ENCODE measurements around the gene TAF1C.
"Not testable (repeated sequence)": the region's sequence is repeated elsewhere in the genome, so short reads cannot be mapped to it uniquely, and the experiment has no call there.

TAF1C gene

GRCh38 chr16:84207251-84207650 lies 20.4 kb upstream of the TAF1C start:
- no peak for DNase-seq

DNA sequence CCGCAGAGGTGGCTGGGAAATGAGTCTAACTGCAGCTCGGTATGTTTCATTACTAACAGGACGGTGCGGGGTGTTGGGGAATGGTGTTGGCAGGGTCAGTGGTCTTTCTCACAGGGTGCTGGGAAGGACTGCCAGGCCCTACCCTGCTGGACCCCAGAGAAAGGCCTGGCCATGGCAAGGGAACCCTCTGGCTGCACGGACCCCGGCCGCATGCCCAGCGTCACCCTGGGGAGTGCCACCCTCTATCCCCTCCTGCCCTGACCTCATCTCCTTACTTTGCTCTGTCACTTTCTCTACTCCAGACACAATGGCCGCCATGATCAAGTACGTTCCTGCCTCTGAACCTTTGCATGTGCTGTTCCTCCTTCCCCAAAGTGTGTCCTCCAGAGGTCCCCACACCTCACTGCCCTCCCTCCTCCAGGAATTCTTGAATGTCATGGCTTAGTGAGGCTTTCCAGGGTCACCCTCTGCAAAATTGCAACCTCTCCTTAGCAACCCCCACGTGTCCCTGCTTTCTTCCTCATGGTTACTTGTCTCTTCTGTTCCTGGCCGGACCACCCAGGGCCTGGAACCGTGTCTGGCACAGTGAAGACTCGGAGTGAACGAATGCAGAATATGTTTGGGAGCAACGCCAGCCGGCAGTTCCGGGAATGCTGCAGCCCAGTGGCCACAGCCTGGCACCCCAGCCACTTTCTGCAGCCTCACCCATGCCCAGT lies 19.3 kb upstream of the TAF1C start:
- no peak for DNase-seq

- DNase-seq: not testable (repeated sequence)
Measured at GRCh38 chr16:84205123-84205522, 18.3 kb upstream of the TAF1C start.

- DNase-seq: not testable (repeated sequence)
Measured at GRCh38 chr16:84204551-84204950, 17.7 kb upstream of the TAF1C start.

DNA sequence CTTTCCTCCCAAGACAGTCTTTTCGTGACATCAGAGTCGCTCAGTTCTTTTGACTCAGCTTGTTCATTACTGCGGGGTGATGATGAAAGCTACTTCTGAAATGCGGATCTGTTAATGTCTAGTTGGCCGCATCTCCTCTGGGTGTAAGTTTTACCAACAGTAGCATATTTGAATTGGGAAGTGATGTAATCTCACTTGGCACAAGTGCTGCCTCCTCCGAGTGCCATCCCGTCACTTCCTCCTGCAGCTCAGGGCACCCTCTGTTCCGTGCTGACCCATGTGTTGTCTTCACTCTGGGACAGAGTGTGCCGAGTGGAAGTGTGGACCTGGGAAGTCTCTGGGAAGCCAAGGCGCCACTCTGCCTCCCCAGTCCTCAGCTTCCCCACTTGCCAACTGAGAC lies 13.0 kb upstream of the TAF1C start:
- no peak for DNase-seq

- no peak for DNase-seq
Measured at GRCh38 chr16:84199097-84199496, 12.2 kb upstream of the TAF1C start.

- no peak for DNase-seq
Measured at GRCh38 chr16:84198401-84198800, 11.5 kb upstream of the TAF1C start.

GRCh38 chr16:84197466-84198128 lies 10.7 kb upstream of the TAF1C start:
- DNase-seq: no peak

- DNase-seq: no peak
Measured at GRCh38 chr16:84196727-84197394, 10.0 kb upstream of the TAF1C start.

DNA sequence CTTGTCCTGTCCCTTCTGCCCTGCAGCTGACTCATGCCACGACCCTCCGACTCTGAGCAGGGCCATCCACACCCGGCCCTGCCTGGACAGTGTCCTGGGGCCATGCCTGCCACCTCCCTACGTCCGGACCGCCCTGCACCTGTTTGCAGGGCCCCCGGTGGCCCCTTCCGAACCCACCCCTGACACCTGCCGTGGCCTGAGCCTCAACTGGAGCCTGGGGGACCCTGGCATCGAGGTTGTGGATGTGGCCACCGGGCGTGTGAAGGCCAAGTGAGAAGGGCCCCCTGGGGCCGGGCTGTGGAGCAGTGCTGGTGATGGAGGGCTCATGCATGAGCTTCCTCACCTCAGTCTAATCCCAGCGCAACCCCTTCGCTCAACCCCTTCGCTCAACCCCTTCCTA lies 9.2 kb upstream of the TAF1C start:
- no peak for DNase-seq

DNA sequence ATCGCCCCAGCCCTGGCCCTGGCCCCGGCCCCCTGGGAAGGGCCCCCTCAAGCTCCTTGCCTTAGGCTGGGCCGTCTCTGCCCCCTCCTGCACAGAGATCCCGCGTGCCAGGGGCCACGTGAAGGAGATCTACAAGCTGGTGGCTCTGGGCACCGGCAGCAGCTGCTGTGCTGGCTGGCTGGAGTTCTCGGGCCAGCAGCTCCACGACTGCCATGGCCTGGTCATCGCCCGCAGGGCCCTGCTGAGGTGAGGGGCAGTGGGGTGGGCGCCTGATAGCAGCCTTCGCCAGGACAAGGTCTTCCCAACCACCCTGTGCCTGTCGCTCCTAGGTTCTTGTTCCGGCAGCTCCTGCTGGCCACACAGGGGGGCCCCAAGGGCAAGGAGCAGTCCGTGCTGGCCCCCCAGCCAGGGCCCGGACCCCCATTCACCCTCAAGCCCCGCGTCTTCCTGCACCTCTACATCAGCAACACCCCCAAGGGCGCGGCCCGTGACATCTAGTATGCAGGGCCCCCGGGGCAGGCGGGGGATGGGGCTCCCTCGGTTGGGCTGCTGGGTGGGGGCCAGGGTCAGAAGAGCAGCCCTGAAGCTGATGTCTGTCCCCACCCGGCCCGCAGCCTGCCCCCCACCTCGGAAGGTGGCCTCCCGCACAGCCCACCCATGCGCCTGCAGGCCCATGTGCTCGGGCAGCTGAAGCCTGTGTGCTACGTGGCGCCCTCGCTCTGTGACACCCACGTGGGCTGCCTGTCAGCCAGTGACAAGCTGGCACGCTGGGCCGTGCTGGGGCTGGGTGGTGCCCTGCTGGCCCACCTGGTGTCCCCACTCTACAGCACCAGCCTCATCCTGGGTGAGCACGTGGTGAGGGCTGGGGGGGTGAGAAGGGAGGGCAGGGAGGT lies 8.6 kb upstream of the TAF1C start:
- no peak for DNase-seq

DNA sequence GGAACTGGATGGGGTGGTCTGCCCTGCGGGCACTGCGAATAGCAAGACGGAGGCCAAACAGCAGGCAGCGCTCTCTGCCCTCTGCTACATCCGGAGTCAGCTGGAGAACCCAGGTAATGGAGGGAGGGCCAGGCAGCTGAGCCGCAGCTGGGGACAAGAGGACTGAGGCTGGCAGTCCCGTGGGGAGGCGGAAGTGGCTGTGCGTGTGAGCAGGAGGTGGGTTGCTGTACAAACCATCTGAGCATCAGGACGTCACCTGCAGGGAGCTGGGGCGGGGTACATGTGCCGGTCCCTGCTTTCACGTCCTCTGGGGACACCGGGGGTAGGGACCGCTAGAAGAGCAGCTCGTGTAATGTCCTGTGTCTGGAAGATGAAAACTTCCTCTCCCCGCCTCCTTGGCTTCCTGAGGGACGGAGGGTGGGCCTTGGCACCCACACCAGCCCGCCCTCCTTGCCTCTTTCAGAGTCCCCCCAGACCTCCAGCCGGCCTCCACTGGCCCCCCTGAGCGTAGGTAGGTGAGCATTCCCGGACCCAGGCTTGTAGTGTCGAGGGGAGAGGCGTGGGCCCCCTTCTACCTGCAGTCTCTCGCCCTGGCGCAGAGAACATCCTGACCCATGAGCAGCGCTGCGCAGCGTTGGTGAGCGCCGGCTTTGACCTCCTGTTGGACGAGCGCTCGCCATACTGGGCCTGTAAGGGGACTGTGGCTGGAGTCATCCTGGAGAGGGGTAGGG lies 7.8 kb upstream of the TAF1C start:
- DNase-seq: no peak

GRCh38 chr16:84194018-84194417 lies 7.2 kb upstream of the TAF1C start:
- no peak for DNase-seq

DNA sequence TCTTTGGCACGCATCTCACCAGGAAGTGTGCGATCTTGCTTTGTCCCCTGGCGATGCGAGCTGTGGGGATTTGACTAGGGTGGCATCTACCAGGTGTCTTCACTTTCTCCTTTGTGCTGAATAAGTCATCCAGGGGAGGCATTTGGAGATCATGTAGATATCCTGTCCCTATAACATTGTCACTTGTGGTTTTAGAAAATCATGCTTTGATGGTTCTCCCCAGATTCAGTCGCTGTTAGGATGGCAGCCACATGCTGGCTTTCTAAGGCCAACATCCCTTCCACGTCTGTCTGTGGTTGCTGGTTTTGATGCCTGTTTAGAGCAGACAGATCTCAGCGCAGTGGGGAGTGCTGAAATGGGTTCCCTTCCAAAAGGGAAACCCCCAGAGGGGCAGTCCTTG lies 6.6 kb upstream of the TAF1C start:
- no peak for DNase-seq

DNA sequence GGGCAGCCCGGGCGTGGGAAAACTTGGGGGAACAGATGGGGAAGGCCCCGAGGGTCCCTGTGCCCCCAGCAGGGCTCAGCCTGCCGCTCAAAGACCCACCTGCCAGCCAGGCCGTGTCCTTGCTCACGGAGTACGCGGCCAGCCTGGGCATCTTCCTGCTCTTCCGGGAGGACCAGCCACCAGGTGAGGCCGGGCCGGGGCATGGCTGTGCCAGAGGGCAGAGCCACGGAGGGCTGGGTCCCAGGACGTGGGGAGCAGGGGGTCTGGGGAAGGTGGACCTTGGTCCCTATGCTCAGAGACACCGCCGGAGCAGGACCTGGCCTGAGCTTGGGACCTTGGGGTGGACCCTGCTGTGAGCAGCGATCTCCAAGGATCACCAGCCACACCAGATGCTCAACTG lies 4.6 kb upstream of the TAF1C start:
- DNase-seq: no peak

DNA sequence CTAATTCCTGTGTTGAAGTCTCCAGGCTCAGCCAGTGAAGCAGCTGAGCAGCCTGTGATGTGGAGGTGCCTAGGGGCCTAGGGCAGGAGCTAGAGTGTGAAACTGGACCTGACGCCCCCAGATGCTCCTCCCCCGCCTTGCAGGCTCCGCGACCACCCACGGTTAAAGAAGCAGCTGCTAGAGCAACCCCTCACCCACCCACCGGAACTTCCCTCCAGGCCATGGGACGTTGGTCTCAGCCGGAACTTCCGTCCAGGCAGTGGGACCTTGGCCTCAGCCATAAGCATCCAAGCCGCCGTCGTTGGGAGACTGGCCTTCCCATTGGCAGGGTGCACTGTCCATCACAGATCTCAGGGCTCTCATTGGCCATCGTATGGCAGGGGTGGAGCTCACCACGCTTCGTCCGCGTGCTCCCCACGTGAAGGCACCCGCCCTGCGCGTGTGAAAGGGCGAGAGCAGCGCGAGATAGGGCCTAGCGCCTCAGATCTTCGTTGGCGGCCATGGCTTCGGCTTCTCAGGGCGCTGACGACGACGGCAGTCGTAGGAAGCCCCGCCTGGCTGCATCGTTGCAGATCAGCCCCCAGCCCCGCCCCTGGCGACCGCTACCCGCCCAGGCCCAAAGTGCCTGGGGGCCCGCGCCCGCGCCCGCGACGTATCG lies 4.0 kb upstream of the TAF1C start, which contains the start of gene ADAD2:
TSS of gene ADAD2 (plus strand) at position 427 of the 658 bp plus-strand sequence. CDS start at position 501, 74 bp downstream.
- no peak for DNase-seq

DNA sequence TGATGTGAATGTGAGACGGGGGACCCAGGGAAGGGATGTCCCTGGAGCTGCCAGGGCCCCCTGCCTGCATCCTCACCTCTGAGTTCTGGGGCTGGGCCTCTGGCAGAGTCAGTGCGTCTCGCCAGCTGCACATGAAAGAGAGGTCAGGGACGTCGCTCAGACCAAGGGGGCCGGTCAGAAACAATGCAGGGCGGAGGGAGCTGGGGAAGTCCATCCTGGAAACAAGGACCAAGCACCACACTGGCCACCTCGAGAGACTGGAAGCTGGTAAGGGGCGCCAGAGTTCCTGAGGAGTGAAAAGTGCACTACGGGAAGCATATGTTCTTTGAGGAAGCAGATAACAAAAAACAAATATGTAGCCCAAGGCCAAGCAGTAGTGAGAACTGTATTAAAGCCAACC lies 2.1 kb downstream of the TAF1C start:
- no peak for DNase-seq

DNA sequence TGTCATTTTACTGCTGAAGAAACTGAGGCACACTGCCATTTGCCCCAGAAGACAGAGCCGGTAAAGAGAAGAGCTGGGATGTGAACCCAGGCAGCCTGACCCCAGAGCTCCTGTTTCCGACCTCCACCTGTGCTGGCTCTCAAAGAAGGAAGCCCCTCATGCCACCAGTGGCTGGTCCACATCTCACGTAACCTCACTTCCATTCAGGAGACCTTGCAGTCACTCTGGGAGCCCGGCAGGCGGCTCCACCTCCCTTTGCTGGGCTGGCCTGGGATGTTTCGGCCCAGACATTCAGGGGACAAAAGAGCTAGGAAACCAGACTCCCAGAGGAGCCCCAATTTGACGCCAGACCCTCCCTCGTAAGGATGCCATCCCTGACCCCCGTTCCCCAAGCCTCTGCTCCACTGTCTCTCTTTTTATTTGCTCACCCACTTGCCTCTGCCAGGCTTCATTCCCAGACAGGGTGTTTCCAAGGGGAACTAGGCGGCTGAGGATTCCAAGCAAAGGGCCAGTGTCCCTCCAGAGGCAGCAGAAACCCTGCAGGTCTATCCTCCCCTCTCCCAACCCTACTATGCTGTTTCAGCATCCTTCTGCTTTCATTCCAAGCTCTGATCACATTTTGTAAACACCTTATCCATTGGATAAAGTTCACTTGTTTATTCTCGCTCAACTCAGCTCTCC lies 2.8 kb downstream of the TAF1C start:
- no peak for DNase-seq

DNA sequence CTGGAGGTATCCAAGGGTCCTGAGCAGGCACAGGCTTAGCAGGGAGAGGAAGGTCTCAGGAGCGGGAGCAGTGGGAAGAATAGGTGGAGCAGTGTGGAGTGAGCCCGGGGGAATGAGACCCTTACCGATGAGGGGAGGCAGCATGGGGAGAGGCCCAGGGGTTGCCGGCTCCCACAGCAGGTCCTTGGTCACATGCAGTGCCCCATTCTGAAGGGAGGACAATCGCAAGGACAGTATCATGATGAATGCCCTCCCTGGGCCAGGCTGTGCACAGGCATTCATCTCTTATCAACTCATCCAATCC lies 3.3 kb downstream of the TAF1C start:
- no peak for DNase-seq

- no peak for DNase-seq
Measured at GRCh38 chr16:84182680-84183571, 3.9 kb downstream of the TAF1C start.
